Measurements from ENCODE around the gene HCLS1. TPM values are rescaled to one million over a fixed set of nuclear protein-coding genes. Genes with fewer than 3 reads are reported as not detected.

HCLS1 gene
- total and polyA plus RNA-seq, 2 of the 8 experiments (the other 6 are each of a cell fraction or from before 2014, with no cell fraction given), result 0.53 to 1.3 TPM

DNA sequence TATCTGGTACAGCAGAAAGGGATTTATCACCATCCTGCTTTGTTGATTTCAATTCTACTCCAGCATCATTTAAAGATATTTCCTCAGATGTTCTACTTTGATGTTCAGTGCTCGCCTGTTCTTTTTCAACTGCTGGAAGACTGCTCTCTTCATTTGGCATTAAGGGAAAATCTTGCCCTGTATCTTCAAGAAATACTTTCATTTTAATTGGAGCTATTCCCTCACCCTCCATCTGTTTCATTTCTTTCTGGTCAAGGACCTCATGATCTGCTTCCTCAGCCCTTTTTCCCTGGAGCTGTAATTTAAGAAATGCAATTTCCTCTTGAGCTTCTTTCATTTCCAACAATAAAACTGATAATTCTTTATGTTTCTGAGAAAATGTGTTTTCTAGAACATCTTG, 37.8 kb upstream of the HCLS1 start (continued):
- TF ChIP-seq RAD21 (IDR thresholded peaks at IDR 0.05 in 1 of 2, conservative IDR thresholded peaks at IDR 0.05 in 1 of 2; ENCODE audit: low read depth in 2 of 2, low read length in 2 of 2) (no peak), SRF (IDR thresholded peaks at IDR 0.05; ENCODE audit: low read depth, low read length) (no peak)
